Measurements from ENCODE around the gene TKT. TPM values are rescaled to one million over a fixed set of nuclear protein-coding genes. Genes with fewer than 3 reads are reported as not detected.

Gene TKT
- total RNA-seq, 2 experiments from 2014 or later = 91.5 to 103 TPM

DNA sequence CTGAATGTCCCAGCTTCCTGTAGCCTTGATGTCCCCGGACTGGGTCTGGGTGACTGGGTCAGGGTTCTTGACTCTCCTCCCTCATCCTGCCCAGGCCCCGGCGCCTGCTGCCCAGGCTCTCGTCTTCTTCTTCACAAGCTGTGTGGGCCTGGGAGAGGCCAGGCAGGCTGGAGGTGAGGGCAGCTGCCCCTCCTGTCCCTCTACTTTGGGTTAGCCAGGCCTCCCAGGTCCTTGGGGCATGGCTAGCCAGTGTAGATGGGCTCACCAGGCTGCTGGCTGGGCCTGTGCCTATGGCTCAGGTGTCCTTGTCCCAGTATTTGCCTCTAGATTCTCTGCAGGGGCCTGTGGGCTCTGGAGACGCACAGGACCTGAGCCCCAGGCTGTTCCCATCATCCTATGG, 31.8 kb downstream of the TKT start:
- Histone ChIP-seq H3K36me3 (ENCODE audit: insufficient read depth, low read length) (peaks cover 54% of the 10 kb centered on the region), H3K4me1 (ENCODE audit: insufficient read depth, low read length) (peaks cover 6% of the 10 kb centered on the region), H3K27ac (ENCODE audit: low read depth in 1 of 2, low read length in 2 of 2) (no peak overlapping the region), H3K4me3 (ENCODE audit: low read length) (no peak overlapping the region), H3K27me3 (ENCODE audit: control insufficient read depth in 1 of 2, insufficient read depth in 2 of 2, low read length in 2 of 2) (no peaks in the 10 kb centered on the region), H3K9me3 (ENCODE audit: control insufficient read depth in 1 of 2, insufficient read depth in 1 of 2, low read length in 2 of 2) (peaks cover 0 to 9% of the 10 kb centered on the region in 2 experiments)
- Mint-ChIP-seq H3K4me3 (no peak overlapping the region), H3K9me3 (no peaks in the 10 kb centered on the region), H3K27ac (no peak overlapping the region), H3K36me3 (ENCODE audit: low read depth) (peaks cover 54% of the 10 kb centered on the region), H3K4me1 (ENCODE audit: low read depth) (peaks cover 5% of the 10 kb centered on the region), H3K27me3 (no peaks in the 10 kb centered on the region)
- CTCF ChIA-PET = no interaction called here
- no peak for ATAC-seq (ENCODE audit: poor library complexity)
- intact Hi-C loops (cut with DNase I, micrococcal nuclease) = no loop called here
- peak in 1 of 14 experiments; percentile 2 for DNase-seq
- TF ChIP-seq, protein P1, sequence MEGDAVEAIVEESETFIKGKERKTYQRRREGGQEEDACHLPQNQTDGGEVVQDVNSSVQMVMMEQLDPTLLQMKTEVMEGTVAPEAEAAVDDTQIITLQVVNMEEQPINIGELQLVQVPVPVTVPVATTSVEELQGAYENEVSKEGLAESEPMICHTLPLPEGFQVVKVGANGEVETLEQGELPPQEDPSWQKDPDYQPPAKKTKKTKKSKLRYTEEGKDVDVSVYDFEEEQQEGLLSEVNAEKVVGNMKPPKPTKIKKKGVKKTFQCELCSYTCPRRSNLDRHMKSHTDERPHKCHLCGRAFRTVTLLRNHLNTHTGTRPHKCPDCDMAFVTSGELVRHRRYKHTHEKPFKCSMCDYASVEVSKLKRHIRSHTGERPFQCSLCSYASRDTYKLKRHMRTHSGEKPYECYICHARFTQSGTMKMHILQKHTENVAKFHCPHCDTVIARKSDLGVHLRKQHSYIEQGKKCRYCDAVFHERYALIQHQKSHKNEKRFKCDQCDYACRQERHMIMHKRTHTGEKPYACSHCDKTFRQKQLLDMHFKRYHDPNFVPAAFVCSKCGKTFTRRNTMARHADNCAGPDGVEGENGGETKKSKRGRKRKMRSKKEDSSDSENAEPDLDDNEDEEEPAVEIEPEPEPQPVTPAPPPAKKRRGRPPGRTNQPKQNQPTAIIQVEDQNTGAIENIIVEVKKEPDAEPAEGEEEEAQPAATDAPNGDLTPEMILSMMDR (IDR thresholded peaks at IDR 0.05) = no peak
- POLR2A ChIA-PET = no interaction called here

DNA sequence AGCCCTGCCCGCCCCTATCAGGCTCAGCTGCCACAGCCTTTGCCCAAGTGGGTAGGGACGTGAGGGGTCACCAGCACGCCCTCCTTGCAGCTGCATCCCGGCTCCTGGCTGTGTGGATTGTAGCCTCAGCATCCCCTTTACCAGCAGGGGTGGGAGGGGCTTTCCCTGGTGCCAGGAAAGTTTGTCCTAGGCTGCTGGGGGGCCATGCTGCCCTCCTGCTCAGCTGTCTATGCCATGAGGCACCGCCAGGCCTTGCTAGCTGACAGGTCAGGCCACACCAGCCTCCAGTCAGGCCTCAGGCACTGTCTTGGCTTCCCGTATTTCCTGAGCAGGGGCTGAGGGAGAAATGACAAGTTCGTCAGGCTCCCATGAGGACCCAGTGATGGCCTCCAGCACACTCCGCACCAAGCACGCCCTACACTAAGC, 32.3 kb downstream of the TKT start:
- TF ChIP-seq, protein P1 (IDR thresholded peaks at IDR 0.05) = no peak
- ATAC-seq (ENCODE audit: poor library complexity) (no peak), DNase-seq (peak in 1 of 14 experiments; percentile 4)
- ChIA-PET POLR2A (no interaction called here), CTCF (no interaction called here)
- Histone ChIP-seq H3K4me1 (ENCODE audit: insufficient read depth, low read length) (peaks cover 6% of the 10 kb centered on the region), H3K27me3 (ENCODE audit: control insufficient read depth in 1 of 2, insufficient read depth in 2 of 2, low read length in 2 of 2) (no peaks in the 10 kb centered on the region), H3K27ac (ENCODE audit: low read depth in 1 of 2, low read length in 2 of 2) (no peak overlapping the region), H3K9me3 (ENCODE audit: control insufficient read depth in 1 of 2, insufficient read depth in 1 of 2, low read length in 2 of 2) (peaks cover 0 to 9% of the 10 kb centered on the region in 2 experiments), H3K36me3 (ENCODE audit: insufficient read depth, low read length) (peaks cover 49% of the 10 kb centered on the region), H3K4me3 (ENCODE audit: low read length) (no peak overlapping the region)
- Mint-ChIP-seq H3K27ac (no peak overlapping the region), H3K36me3 (ENCODE audit: low read depth) (peaks cover 50% of the 10 kb centered on the region), H3K4me3 (no peak overlapping the region), H3K27me3 (no peaks in the 10 kb centered on the region), H3K9me3 (no peaks in the 10 kb centered on the region), H3K4me1 (ENCODE audit: low read depth) (peaks cover 5% of the 10 kb centered on the region)
- intact Hi-C loops (cut with DNase I, micrococcal nuclease) = no loop called here

DNA sequence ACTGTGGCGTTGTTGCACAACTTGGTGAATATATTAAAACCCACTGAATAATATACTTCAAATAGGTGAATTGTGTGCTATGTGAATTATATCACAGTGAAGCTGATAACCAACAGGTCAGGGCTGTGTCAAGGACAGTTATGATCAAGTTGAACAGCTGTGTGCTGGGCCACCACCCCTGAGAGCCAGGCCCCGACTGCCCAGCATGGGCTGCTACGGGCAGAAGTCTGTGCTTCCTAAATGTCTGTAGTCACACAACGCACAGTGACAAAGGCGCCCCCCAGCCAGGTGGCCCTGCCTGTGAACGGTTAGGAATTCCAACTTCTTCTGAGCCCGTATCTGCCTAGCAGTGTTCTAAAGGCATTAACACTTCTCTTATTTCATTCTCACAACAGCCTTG, 32.8 kb downstream of the TKT start:
- POLR2A ChIA-PET = no interaction called here
- Histone ChIP-seq H3K4me3 (ENCODE audit: low read length) (no peak overlapping the region), H3K36me3 (ENCODE audit: insufficient read depth, low read length) (peaks cover 44% of the 10 kb centered on the region), H3K27ac (ENCODE audit: low read depth in 1 of 2, low read length in 2 of 2) (no peak overlapping the region), H3K27me3 (ENCODE audit: control insufficient read depth in 1 of 2, insufficient read depth in 2 of 2, low read length in 2 of 2) (no peaks in the 10 kb centered on the region), H3K9me3 (ENCODE audit: control insufficient read depth in 1 of 2, insufficient read depth in 1 of 2, low read length in 2 of 2) (peaks cover 0 to 9% of the 10 kb centered on the region in 2 experiments), H3K4me1 (ENCODE audit: insufficient read depth, low read length) (peaks cover 6% of the 10 kb centered on the region)
- TF ChIP-seq, protein P1 (IDR thresholded peaks at IDR 0.05) = no peak
- ATAC-seq (ENCODE audit: poor library complexity) (no peak), DNase-seq (peak in 1 of 14 experiments; percentile 6)
- Mint-ChIP-seq H3K36me3 (ENCODE audit: low read depth) (peaks cover 45% of the 10 kb centered on the region), H3K27me3 (no peaks in the 10 kb centered on the region), H3K27ac (no peak overlapping the region), H3K9me3 (no peaks in the 10 kb centered on the region), H3K4me1 (ENCODE audit: low read depth) (peaks cover 5% of the 10 kb centered on the region), H3K4me3 (no peak overlapping the region)
- CTCF ChIA-PET = no interaction called here
- intact Hi-C loops (cut with DNase I, micrococcal nuclease) = no loop called here

All from CD4-positive, alpha-beta T cell (primary cell).